Gastroesophageal sphincter (tissue), 4 donors: ENCODE measurements around the gene GADD45A. TPM values are rescaled to one million over a fixed set of nuclear protein-coding genes. Genes with fewer than 3 reads are reported as not detected.
A peak's percentile ranks its signal among the peaks of the same experiment; 100 is the strongest.

ENCODE experiments used
- ATAC-seq: fragments of 150-250 bp; one replicate; pipeline ENCODE4 v1.9.1; 2016; ENCODE audit warnings: mild to moderate bottlenecking, moderate library complexity
- H3K27ac ChIP-seq, 4 donors: fragments of 200-600 bp; sonication (generic) in 3 of 4; 1 replicate in 3 of 4; 2 replicates in 1 of 4; pipeline ENCODE4 v1.5.1; 2016 to 2019
- H3K27me3 ChIP-seq: fragments of 200-600 bp; sonication (generic); one replicate; pipeline ENCODE4 v1.5.1; 2019
- H3K36me3 ChIP-seq, 2 donors: fragments of 200-600 bp; sonication (generic); one replicate each; pipeline ENCODE4 v1.5.1; 2019; ENCODE audit warnings: control low read depth in 1 of 2
- H3K4me1 ChIP-seq, 3 donors: fragments of 200-600 bp; sonication (generic); 1 replicate in 2 of 3; 2 replicates in 1 of 3; pipeline ENCODE4 v1.5.1; 2016 to 2019; ENCODE audit warnings: control low read depth in 2 of 3
- H3K4me3 ChIP-seq, 2 donors: fragments of 200-600 bp; sonication (generic); one replicate each; pipeline ENCODE4 v1.5.1; 2019; ENCODE audit warnings: mild to moderate bottlenecking in 1 of 2, moderate library complexity in 1 of 2
- H3K9me3 ChIP-seq, 3 donors: fragments of 200-600 bp; sonication (generic); one replicate each; pipeline ENCODE4 v1.5.1; 2017 to 2019; ENCODE audit warnings: control low read depth in 2 of 3
- CTCF ChIP-seq, 4 experiments: fragments of 200-600 bp in 2 of 4; fragments of 450-650 bp in 2 of 4; sonication (generic) in 1 of 4; IDR thresholded peaks; one replicate each; pipeline ENCODE4 v1.5.1; 2017 to 2019; ENCODE audit warnings: antibody characterized with exemption in 4 of 4, mild to moderate bottlenecking in 2 of 4, moderate library complexity in 2 of 4
- EP300 ChIP-seq: sonication (generic); formaldehyde crosslinking; IDR thresholded peaks from one replicate; pipeline ENCODE4 v1.6.1; 2017; ENCODE audit warnings: antibody characterized with exemption, mild to moderate bottlenecking
- POLR2A ChIP-seq, 2 donors: fragments of 450-650 bp; IDR thresholded peaks; one replicate each; pipeline ENCODE4 v1.6.1; 2017; ENCODE audit warnings: antibody characterized with exemption in 2 of 2, mild to moderate bottlenecking in 2 of 2, moderate library complexity in 1 of 2
- POLR2AphosphoS5 ChIP-seq: sonication (generic); formaldehyde crosslinking; IDR thresholded peaks from one replicate; pipeline ENCODE4 v1.6.1; 2017; ENCODE audit warnings: antibody characterized with exemption
- WGBS, 2 donors: methylation state at CpG; one replicate each; pipeline ENCODE4 v1.1.5; 2018; ENCODE audit warnings: low coverage in 1 of 2; 5-methylcytosine and 5-hydroxymethylcytosine counted together
- total RNA-seq, 4 donors: library from RNA; depleted of rRNA; stranded (reverse); fragments of >200 nt; gene quantifications; one replicate each; pipeline ENCODE4 v1.1.0, GENCODE V29; 2016

GADD45A gene
- total RNA-seq, 4 donors from 2014 or later: 58.7 to 69.9 (median 65.6) TPM

- H3K4me1 ChIP-seq: no peaks in the 10 kb centered on the region
- TF ChIP-seq POLR2AphosphoS5 (no peak), CTCF (IDR thresholded peaks at IDR 0.05) (no peak), EP300 (no peak), POLR2A (IDR thresholded peaks at IDR 0.05) (no peak)
- H3K36me3 ChIP-seq: no peaks in the 10 kb centered on the region
- no peak for ATAC-seq
- no peak overlapping the region for H3K4me3 ChIP-seq
- WGBS, 2 donors: 55 to 62% methylated on average over 1 of the region's 1 CpG
- no peaks in the 10 kb centered on the region for H3K27me3 ChIP-seq
- H3K27ac ChIP-seq: no peak overlapping the region
- H3K9me3 ChIP-seq: no peaks in the 10 kb centered on the region
These were observed 16.3 kb upstream of the GADD45A start for GRCh38 chr1:67668660-67669059.

GRCh38 chr1:67672260-67672803 lies 12.7 kb upstream of the GADD45A start:
- H3K27me3 ChIP-seq: no peaks in the 10 kb centered on the region
- H3K4me3 ChIP-seq: no peak overlapping the region
- no peaks in the 10 kb centered on the region for H3K36me3 ChIP-seq
- no peak overlapping the region for H3K27ac ChIP-seq
- no peaks in the 10 kb centered on the region for H3K9me3 ChIP-seq
- ATAC-seq: no peak
- H3K4me1 ChIP-seq: no peaks in the 10 kb centered on the region
- WGBS, 2 donors: 100% methylated on average over 1 of the region's 1 CpG
- no peak for TF ChIP-seq POLR2AphosphoS5
- TF ChIP-seq CTCF (IDR thresholded peaks at IDR 0.05): no peak
- TF ChIP-seq POLR2A (IDR thresholded peaks at IDR 0.05): no peak
- no peak for TF ChIP-seq EP300

- WGBS, 2 donors: 82 to 89% methylated on average over 1 of the region's 1 CpG
- H3K4me1 ChIP-seq: no peaks in the 10 kb centered on the region
- no peak for TF ChIP-seq POLR2AphosphoS5
- no peak for TF ChIP-seq POLR2A (IDR thresholded peaks at IDR 0.05)
- TF ChIP-seq EP300: no peak
- no peak for TF ChIP-seq CTCF (IDR thresholded peaks at IDR 0.05)
- no peaks in the 10 kb centered on the region for H3K27me3 ChIP-seq
- no peak overlapping the region for H3K4me3 ChIP-seq
- H3K36me3 ChIP-seq: no peaks in the 10 kb centered on the region
- no peaks in the 10 kb centered on the region for H3K9me3 ChIP-seq
- no peak overlapping the region for H3K27ac ChIP-seq
- no peak for ATAC-seq
These were observed 11.4 kb upstream of the GADD45A start for GRCh38 chr1:67673468-67674201.

GRCh38 chr1:67674260-67675011 lies 10.6 kb upstream of the GADD45A start:
- no peaks in the 10 kb centered on the region for H3K9me3 ChIP-seq
- peak; percentile 63 for ATAC-seq
- TF ChIP-seq POLR2A (IDR thresholded peaks at IDR 0.05) (no peak), POLR2AphosphoS5 (peak; percentile 26)
- H3K27ac ChIP-seq: peak overlapping the region in 1 of 4 donors; percentile 9
- H3K36me3 ChIP-seq: no peaks in the 10 kb centered on the region
- H3K4me1 ChIP-seq: no peaks in the 10 kb centered on the region
- H3K27me3 ChIP-seq: no peaks in the 10 kb centered on the region
- 74 to 82% methylated on average over 1 to 3 of the region's 4 CpGs for WGBS, 2 donors
- no peak overlapping the region for H3K4me3 ChIP-seq

- TF ChIP-seq EP300: no peak
- no peak for TF ChIP-seq POLR2A (IDR thresholded peaks at IDR 0.05)
- TF ChIP-seq CTCF (IDR thresholded peaks at IDR 0.05): no peak
- Histone ChIP-seq H3K27ac (no peak overlapping the region), H3K36me3 (no peaks in the 10 kb centered on the region), H3K4me1 (no peaks in the 10 kb centered on the region), H3K9me3 (no peaks in the 10 kb centered on the region), H3K27me3 (no peaks in the 10 kb centered on the region), H3K4me3 (no peak overlapping the region)
- ATAC-seq: no peak
- WGBS, 2 donors: 88 to 93% methylated on average over 2 of the region's 2 CpGs
These were observed 9.2 kb upstream of the GADD45A start for GRCh38 chr1:67675800-67676199.
